Keratinocyte (primary cell): ENCODE results near the gene FOXO1. TPM values are rescaled to one million over a fixed set of nuclear protein-coding genes. Genes with fewer than 3 reads are reported as not detected.

Experiments
- DNase-seq: peaks from one replicate; pipeline ENCODE4 v3.0.0-alpha.2; 2011; ENCODE audit warnings: low read depth, missing footprints, low spot score
- FAIRE-seq: peaks from 2 replicates; lab custom pipeline; 2011; peaks lifted over from hg19 to GRCh38; lab: Jason Lieb, UNC
- H2AFZ ChIP-seq: 2 replicates; pipeline ENCODE4 v1.6.0; 2012; ENCODE audit warnings: low read length, control low read depth, inconsistent platforms; ENCODE audit not compliant: control insufficient read depth
- H3K27ac ChIP-seq: 2 replicates; pipeline ENCODE4 v1.5.1; 2011; ENCODE audit warnings: low read length; ENCODE audit not compliant: control insufficient read depth, insufficient read depth
- H3K27me3 ChIP-seq: 3 replicates; pipeline ENCODE4 v1.6.0; 2011; ENCODE audit warnings: low read length; ENCODE audit not compliant: control insufficient read depth, insufficient read depth; ENCODE audit errors: extremely low read depth
- H3K36me3 ChIP-seq, 2 experiments: 2 replicates in 1 of 2; 3 replicates in 1 of 2; pipeline ENCODE4 v1.5.1; 2011; ENCODE audit warnings: low read length in 2 of 2, mild to moderate bottlenecking in 1 of 2; ENCODE audit not compliant: control insufficient read depth in 2 of 2, insufficient read depth in 2 of 2; ENCODE audit errors: extremely low read depth in 1 of 2
- H3K4me1 ChIP-seq: 3 replicates; pipeline ENCODE4 v1.5.1; 2011; ENCODE audit warnings: low read length; ENCODE audit not compliant: control insufficient read depth, insufficient read depth; ENCODE audit errors: extremely low read depth
- H3K4me2 ChIP-seq: 3 replicates; pipeline ENCODE4 v1.6.0; 2011; ENCODE audit warnings: low read depth, low read length; ENCODE audit not compliant: control insufficient read depth, insufficient read depth; ENCODE audit errors: extremely low read depth
- H3K4me3 ChIP-seq, 3 experiments: fragments of 200-600 bp in 1 of 3; sonication (generic) in 1 of 3; 2 replicates in 2 of 3; 3 replicates in 1 of 3; pipeline ENCODE4 v1.5.1; 2011 to 2016; ENCODE audit warnings: low read length in 3 of 3, mild to moderate bottlenecking in 3 of 3, control low read depth in 2 of 3, inconsistent platforms in 1 of 3, low read depth in 1 of 3, mixed read lengths in 1 of 3, mixed run types in 1 of 3, moderate library complexity in 1 of 3; ENCODE audit not compliant: control insufficient read depth in 2 of 3, insufficient read depth in 2 of 3; ENCODE audit errors: extremely low read depth in 1 of 3
- H3K79me2 ChIP-seq: 2 replicates; pipeline ENCODE4 v1.6.0; 2012; ENCODE audit warnings: low read length; ENCODE audit not compliant: control insufficient read depth, insufficient read depth
- H3K9ac ChIP-seq: 3 replicates; pipeline ENCODE4 v1.6.0; 2011; ENCODE audit warnings: low read length; ENCODE audit not compliant: control insufficient read depth, insufficient read depth; ENCODE audit errors: extremely low read depth
- H3K9me1 ChIP-seq: 3 replicates; pipeline ENCODE4 v1.6.0; 2011; ENCODE audit warnings: low read length; ENCODE audit not compliant: control insufficient read depth, insufficient read depth; ENCODE audit errors: extremely low read depth
- H3K9me3 ChIP-seq: 2 replicates; pipeline ENCODE4 v1.5.1; 2012; ENCODE audit warnings: low read depth, low read length; ENCODE audit not compliant: control insufficient read depth
- H4K20me1 ChIP-seq: 3 replicates; pipeline ENCODE4 v1.6.0; 2011; ENCODE audit warnings: low read length; ENCODE audit not compliant: control insufficient read depth, insufficient read depth; ENCODE audit errors: extremely low read depth
- CTCF ChIP-seq, 3 experiments: IDR thresholded peaks in 1 of 3; conservative IDR thresholded peaks in 1 of 3; optimal IDR thresholded peaks in 1 of 3; 2 replicates in 2 of 3; 3 replicates in 1 of 3; pipeline versions ENCODE3 to v1.5.1; 2011; ENCODE audit warnings: low read length in 3 of 3, mild to moderate bottlenecking in 3 of 3, moderate library complexity in 2 of 3, control low read depth in 1 of 3, inconsistent platforms in 1 of 3; ENCODE audit not compliant: insufficient read depth in 2 of 3; ENCODE audit errors: extremely low read depth in 1 of 3
- EZH2 ChIP-seq: IDR thresholded peaks from one replicate; pipeline ENCODE4 v1.6.1; 2012; ENCODE audit warnings: inconsistent platforms, mild to moderate bottlenecking, low read length, moderate library complexity
- dilution Hi-C: fragments of 300-500 bp; cut with MboI; formaldehyde crosslinking; loops from one replicate; pipeline ENCODE4 v1.7.0; 2020; ENCODE audit warnings: low sequenced_read_pairs; ENCODE audit not compliant: extremely low pct_ligation_motif_present
- polyA plus RNA-seq, 5 experiments: library from polyadenylated mRNA; depleted of rRNA in 3 of 5; stranded (reverse) in 3 of 5; stranded (forward) in 1 of 5; unstranded in 1 of 5; fragments of >200 nt; gene quantifications; 1 replicate in 1 of 5; 2 replicates in 3 of 5; 3 replicates in 1 of 5; pipeline versions ENCODE4 v1.2.1 to v1.2.3, GENCODE V29; 2011 to 2012; ENCODE audit warnings: missing spikeins in 2 of 5, low read depth in 1 of 5, low replicate concordance in 1 of 5

The FOXO1 gene
- polyA plus RNA-seq, 1 donor (not counting 4 experiments of a cell fraction or from before 2014, with no cell fraction given) = 8.3 TPM

- H3K4me3 ChIP-seq = no peak overlapping the region
- H3K4me2 ChIP-seq = no peak overlapping the region
- no peak overlapping the region for H3K27ac ChIP-seq
- no peaks in the 10 kb centered on the region for H3K36me3 ChIP-seq
- no peak overlapping the region for H2AFZ ChIP-seq
- no peaks in the 10 kb centered on the region for H3K9me3 ChIP-seq
- peaks cover 5% of the 10 kb centered on the region for H3K4me1 ChIP-seq
- no peak for FAIRE-seq
- H3K27me3 ChIP-seq = no peaks in the 10 kb centered on the region
- H3K9ac ChIP-seq = no peak overlapping the region
- no peaks in the 10 kb centered on the region for H3K9me1 ChIP-seq
- TF ChIP-seq CTCF (optimal IDR thresholded peaks at IDR 0.05 in 1 of 3, IDR thresholded peaks at IDR 0.05 in 1 of 3, conservative IDR thresholded peaks at IDR 0.05 in 1 of 3; ENCODE audit: extremely low read depth in 1 of 3, insufficient read depth in 2 of 3, low read length in 3 of 3) = no peak
- TF ChIP-seq EZH2 = no peak
- H4K20me1 ChIP-seq = no peaks in the 10 kb centered on the region
- DNase-seq = no peak
- H3K79me2 ChIP-seq = no peaks in the 10 kb centered on the region
- dilution Hi-C loops = no loop called here
Observed at GRCh38 chr13:40522282-40522681, 144.2 kb downstream of the FOXO1 start.

GRCh38 chr13:40520916-40521315 is 145.5 kb downstream of the FOXO1 start:
- Histone ChIP-seq H3K4me1 (peaks cover 5% of the 10 kb centered on the region), H3K36me3 (no peaks in the 10 kb centered on the region), H3K9ac (no peak overlapping the region), H3K9me1 (no peaks in the 10 kb centered on the region), H4K20me1 (no peaks in the 10 kb centered on the region), H3K9me3 (no peaks in the 10 kb centered on the region), H2AFZ (no peak overlapping the region), H3K79me2 (no peaks in the 10 kb centered on the region), H3K4me3 (no peak overlapping the region), H3K27ac (no peak overlapping the region), H3K4me2 (no peak overlapping the region), H3K27me3 (no peaks in the 10 kb centered on the region)
- dilution Hi-C loops = no loop called here
- TF ChIP-seq CTCF (optimal IDR thresholded peaks at IDR 0.05 in 1 of 3, IDR thresholded peaks at IDR 0.05 in 1 of 3, conservative IDR thresholded peaks at IDR 0.05 in 1 of 3; ENCODE audit: extremely low read depth in 1 of 3, insufficient read depth in 2 of 3, low read length in 3 of 3) = no peak
- no peak for TF ChIP-seq EZH2
- no peak for FAIRE-seq
- DNase-seq = no peak
